Loucy (cell line): ENCODE results near the gene TRIM2.

ENCODE experiments used
- H2AFZ ChIP-seq: fragments of 200-600 bp; sonication (generic); 2 replicates; pipeline ENCODE4 v1.6.0; 2016; ENCODE audit warnings: antibody characterized with exemption, mild to moderate bottlenecking, low read length, moderate library complexity
- H3F3A ChIP-seq: fragments of 200-600 bp; 2 replicates; pipeline ENCODE4 v1.6.0; 2016; ENCODE audit warnings: antibody characterized with exemption, low read depth, mild to moderate bottlenecking
- H3K27me3 ChIP-seq: fragments of 200-600 bp; sonication (generic); 2 replicates; pipeline ENCODE4 v1.6.1; 2014; ENCODE audit warnings: low read length, mild to moderate bottlenecking; ENCODE audit not compliant: insufficient read depth, poor library complexity, severe bottlenecking
- H3K36me3 ChIP-seq: fragments of 200-600 bp; sonication (generic); 2 replicates; pipeline ENCODE4 v1.6.1; 2016; ENCODE audit warnings: low read length; ENCODE audit not compliant: insufficient read depth
- H3K4me1 ChIP-seq: fragments of 200-600 bp; sonication (generic); 2 replicates; pipeline ENCODE4 v1.5.1; 2014; ENCODE audit warnings: low read length, mild to moderate bottlenecking; ENCODE audit not compliant: insufficient read depth, poor library complexity, severe bottlenecking
- H3K4me2 ChIP-seq: fragments of 200-600 bp; sonication (generic); 2 replicates; pipeline ENCODE4 v1.6.0; 2014; ENCODE audit warnings: antibody characterized with exemption, low read length, low read depth, mild to moderate bottlenecking; ENCODE audit not compliant: poor library complexity, severe bottlenecking
- H3K4me3 ChIP-seq: fragments of 200-600 bp; sonication (generic); 2 replicates; pipeline ENCODE4 v1.5.1; 2014; ENCODE audit warnings: low read length, mild to moderate bottlenecking, mixed read lengths; ENCODE audit not compliant: poor library complexity, severe bottlenecking
- H3K79me2 ChIP-seq: fragments of 200-600 bp; sonication (generic); 2 replicates; pipeline ENCODE4 v1.6.1; 2014; ENCODE audit warnings: low read length; ENCODE audit not compliant: insufficient read depth
- H3K9ac ChIP-seq: fragments of 200-600 bp; sonication (generic); 2 replicates; pipeline ENCODE4 v1.6.0; 2014; ENCODE audit warnings: mild to moderate bottlenecking, low read depth, low read length, moderate library complexity; ENCODE audit not compliant: poor library complexity, severe bottlenecking
- H3K9me2 ChIP-seq: fragments of 200-600 bp; sonication (generic); replicated peaks from 2 replicates; pipeline ENCODE4 v1.6.1; 2016; ENCODE audit warnings: low read depth, low read length, mixed read lengths
- H3K9me3 ChIP-seq: fragments of 200-600 bp; sonication (generic); 2 replicates; pipeline ENCODE4 v1.6.1; 2014; ENCODE audit warnings: mild to moderate bottlenecking, antibody characterized with exemption, low read length, low read depth; ENCODE audit not compliant: insufficient read depth
- H4K20me1 ChIP-seq: fragments of 200-600 bp; sonication (generic); 2 replicates; pipeline ENCODE4 v1.6.0; 2014; ENCODE audit warnings: antibody characterized with exemption, low read length, mild to moderate bottlenecking; ENCODE audit not compliant: insufficient read depth, poor library complexity, severe bottlenecking
- EZH2phosphoT487 ChIP-seq: fragments of 200-600 bp; IDR thresholded peaks from 2 replicates; pipeline ENCODE4 v1.6.1; 2018; ENCODE audit warnings: antibody characterized with exemption, mild to moderate bottlenecking, moderate library complexity, borderline replicate concordance
- TF ChIP-seq, protein P1 (sequence below): fragments of 200-600 bp; sonication (generic); conservative IDR thresholded peaks from 2 replicates; pipeline ENCODE4 v1.5.1; 2014; ENCODE audit warnings: mild to moderate bottlenecking, antibody characterized with exemption, low read length

TRIM2 gene

GRCh38 chr4:153283260-153283659, 79.0 kb downstream of the TRIM2 start:
- TF ChIP-seq, protein P1, sequence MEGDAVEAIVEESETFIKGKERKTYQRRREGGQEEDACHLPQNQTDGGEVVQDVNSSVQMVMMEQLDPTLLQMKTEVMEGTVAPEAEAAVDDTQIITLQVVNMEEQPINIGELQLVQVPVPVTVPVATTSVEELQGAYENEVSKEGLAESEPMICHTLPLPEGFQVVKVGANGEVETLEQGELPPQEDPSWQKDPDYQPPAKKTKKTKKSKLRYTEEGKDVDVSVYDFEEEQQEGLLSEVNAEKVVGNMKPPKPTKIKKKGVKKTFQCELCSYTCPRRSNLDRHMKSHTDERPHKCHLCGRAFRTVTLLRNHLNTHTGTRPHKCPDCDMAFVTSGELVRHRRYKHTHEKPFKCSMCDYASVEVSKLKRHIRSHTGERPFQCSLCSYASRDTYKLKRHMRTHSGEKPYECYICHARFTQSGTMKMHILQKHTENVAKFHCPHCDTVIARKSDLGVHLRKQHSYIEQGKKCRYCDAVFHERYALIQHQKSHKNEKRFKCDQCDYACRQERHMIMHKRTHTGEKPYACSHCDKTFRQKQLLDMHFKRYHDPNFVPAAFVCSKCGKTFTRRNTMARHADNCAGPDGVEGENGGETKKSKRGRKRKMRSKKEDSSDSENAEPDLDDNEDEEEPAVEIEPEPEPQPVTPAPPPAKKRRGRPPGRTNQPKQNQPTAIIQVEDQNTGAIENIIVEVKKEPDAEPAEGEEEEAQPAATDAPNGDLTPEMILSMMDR, result no peak
- TF ChIP-seq EZH2phosphoT487, result no peak
- Histone ChIP-seq H3F3A (no peaks in the 10 kb centered on the region), H3K4me3 (no peak overlapping the region), H3K4me1 (peaks cover 4% of the 10 kb centered on the region), H4K20me1 (no peaks in the 10 kb centered on the region), H3K79me2 (no peaks in the 10 kb centered on the region), H3K4me2 (no peak overlapping the region), H2AFZ (no peak overlapping the region), H3K9me2 (no peaks in the 10 kb centered on the region), H3K27me3 (no peaks in the 10 kb centered on the region), H3K36me3 (peaks cover 6% of the 10 kb centered on the region), H3K9ac (no peak overlapping the region), H3K9me3 (peaks cover 14% of the 10 kb centered on the region; the same call in 1 of the 2 replicates)

GRCh38 chr4:153290134-153290533, 85.9 kb downstream of the TRIM2 start:
- no peaks in the 10 kb centered on the region for H3K27me3 ChIP-seq
- H4K20me1 ChIP-seq, result no peaks in the 10 kb centered on the region
- no peak overlapping the region for H3K4me2 ChIP-seq
- no peak overlapping the region for H3K9ac ChIP-seq
- TF ChIP-seq EZH2phosphoT487, result no peak
- TF ChIP-seq, protein P1, result no peak
- no peak overlapping the region for H2AFZ ChIP-seq
- H3K9me3 ChIP-seq, result no peaks in the 10 kb centered on the region
- peaks cover 4% of the 10 kb centered on the region for H3K4me1 ChIP-seq
- no peaks in the 10 kb centered on the region for H3K79me2 ChIP-seq
- 0 out of 2 replicates have a peak, but pooled peaks cover 3% of the 10 kb centered on the region for H3K36me3 ChIP-seq
- no peak overlapping the region for H3K4me3 ChIP-seq
- H3K9me2 ChIP-seq, result no peaks in the 10 kb centered on the region
- H3F3A ChIP-seq, result no peaks in the 10 kb centered on the region

- Histone ChIP-seq H3K4me1 (peaks cover 4% of the 10 kb centered on the region), H4K20me1 (no peaks in the 10 kb centered on the region), H3K9me2 (no peaks in the 10 kb centered on the region), H3K79me2 (no peaks in the 10 kb centered on the region), H3K4me3 (no peak overlapping the region), H2AFZ (no peak overlapping the region), H3K9me3 (no peaks in the 10 kb centered on the region), H3F3A (no peaks in the 10 kb centered on the region), H3K9ac (no peak overlapping the region), H3K36me3 (peaks cover 3% of the 10 kb centered on the region; the same call in 1 of the 2 replicates), H3K4me2 (no peak overlapping the region), H3K27me3 (no peaks in the 10 kb centered on the region)
- TF ChIP-seq, protein P1, result no peak
- no peak for TF ChIP-seq EZH2phosphoT487
Measured at GRCh38 chr4:153291562-153291961, 87.3 kb downstream of the TRIM2 start.
